Gastroesophageal sphincter (tissue), 2 donors: ENCODE measurements around the gene MRPL14.

Experiments
- POLR2A ChIP-seq, 2 donors: fragments of 450-650 bp; IDR thresholded peaks; one replicate each; pipeline ENCODE4 v1.6.1; 2017; ENCODE audit warnings: antibody characterized with exemption in 2 of 2, mild to moderate bottlenecking in 2 of 2, moderate library complexity in 1 of 2
- POLR2AphosphoS5 ChIP-seq: sonication (generic); formaldehyde crosslinking; IDR thresholded peaks from one replicate; pipeline ENCODE4 v1.6.1; 2017; ENCODE audit warnings: antibody characterized with exemption

GRCh38 chr6:44081753-44082152 lies 45.5 kb downstream of the MRPL14 start:
- TF ChIP-seq POLR2A (IDR thresholded peaks at IDR 0.05) (no peak), POLR2AphosphoS5 (no peak)
